ENCODE results near the gene RBM44.

GRCh38 chr2:237819231-237819630, 20.7 kb downstream of the RBM44 start:
- TF ChIP-seq CTCF (conservative IDR thresholded peaks at IDR 0.05) = no peak
- TF ChIP-seq EZH2 (IDR thresholded peaks at IDR 0.05; ENCODE audit: low read depth) = no peak

Data from PC-9 (cell line).